WI38 (cell line): ENCODE results near the gene DDX23.
"Not testable (repeated sequence)": the region's sequence is repeated elsewhere in the genome, so short reads cannot be mapped to it uniquely, and the experiment has no call there.

Source experiments
- H3K4me3 ChIP-seq: 2 replicates; pipeline ENCODE4 v1.5.1; 2011; ENCODE audit warnings: low read depth, mild to moderate bottlenecking, control low read depth, low read length
- CTCF ChIP-seq: IDR thresholded peaks from 2 replicates; pipeline ENCODE4 v1.5.1; 2012; ENCODE audit warnings: low read depth, mild to moderate bottlenecking, control low read depth, low read length

DDX23 gene

GRCh38 chr12:48852734-48853688 lies 1.0 kb upstream of the DDX23 start:
- peak; percentile 69 for TF ChIP-seq CTCF
- peak overlapping the region; percentile 94 for H3K4me3 ChIP-seq

GRCh38 chr12:48842021-48842420 lies 9.9 kb downstream of the DDX23 start:
- not testable (repeated sequence) for H3K4me3 ChIP-seq

- no peak overlapping the region for H3K4me3 ChIP-seq
- TF ChIP-seq CTCF: no peak
Measured at GRCh38 chr12:48838048-48838447, 13.9 kb downstream of the DDX23 start.

- no peak for TF ChIP-seq CTCF
- H3K4me3 ChIP-seq: no peak overlapping the region
Measured at GRCh38 chr12:48832321-48833060, 19.5 kb downstream of the DDX23 start.

- H3K4me3 ChIP-seq: no peak overlapping the region
- no peak for TF ChIP-seq CTCF
Measured at GRCh38 chr12:48831257-48831656, 20.7 kb downstream of the DDX23 start.

GRCh38 chr12:48828841-48829575 lies 23.0 kb downstream of the DDX23 start:
- no peak for TF ChIP-seq CTCF
- no peak overlapping the region for H3K4me3 ChIP-seq

- no peak overlapping the region for H3K4me3 ChIP-seq
- no peak for TF ChIP-seq CTCF
Measured at GRCh38 chr12:48828293-48828692, 23.7 kb downstream of the DDX23 start.
